GM21723 (cell line): ENCODE results near the gene ERGIC2.
"Not testable (repeated sequence)": the region's sequence is repeated elsewhere in the genome, so short reads cannot be mapped to it uniquely, and the experiment has no call there.

Experiments used
- ATAC-seq: cut with Tn5 transposase; IDR thresholded peaks from one replicate; pipeline ENCODE4 v1.9.1; 2021; ENCODE audit warnings: mild to moderate bottlenecking, moderate library complexity; ENCODE audit not compliant: unreplicated experiment

ERGIC2 gene

DNA sequence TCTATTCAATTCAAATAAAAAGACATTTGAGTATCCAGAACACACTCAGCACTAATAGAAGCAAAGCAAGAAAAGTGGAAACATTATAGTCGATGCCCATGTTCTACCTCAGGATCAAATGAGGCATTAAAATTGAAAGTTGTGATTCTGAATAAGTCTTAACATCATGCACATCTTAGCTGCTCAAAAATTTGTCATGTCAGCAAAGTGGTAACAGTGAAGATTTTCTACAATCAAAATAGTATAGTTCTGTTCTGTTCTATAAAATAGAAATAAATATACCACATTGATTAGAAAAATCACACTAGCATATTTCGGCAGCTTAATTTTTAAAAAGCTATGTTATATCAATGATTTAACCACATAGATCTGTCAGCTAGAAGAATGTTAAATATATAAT, 74.7 kb downstream of the ERGIC2 start:
- ATAC-seq = no peak

DNA sequence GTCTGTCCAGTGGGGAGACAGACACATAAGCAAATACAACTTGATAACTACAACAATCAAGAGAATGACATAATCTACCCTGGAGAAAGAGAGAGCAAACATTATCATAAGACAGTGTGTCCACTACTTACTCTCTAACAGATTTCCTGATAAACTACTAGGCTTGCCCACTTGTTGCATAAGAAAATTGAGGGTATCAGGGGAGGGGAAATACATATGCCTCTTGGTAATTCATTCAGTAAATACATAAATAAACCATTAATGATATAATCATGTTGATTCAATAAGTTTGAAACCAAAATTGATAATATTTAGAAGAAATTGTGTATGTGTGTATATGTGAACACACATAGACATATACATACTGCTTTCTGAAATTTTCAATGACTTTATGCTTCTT, 76.6 kb downstream of the ERGIC2 start:
- ATAC-seq = no peak

DNA sequence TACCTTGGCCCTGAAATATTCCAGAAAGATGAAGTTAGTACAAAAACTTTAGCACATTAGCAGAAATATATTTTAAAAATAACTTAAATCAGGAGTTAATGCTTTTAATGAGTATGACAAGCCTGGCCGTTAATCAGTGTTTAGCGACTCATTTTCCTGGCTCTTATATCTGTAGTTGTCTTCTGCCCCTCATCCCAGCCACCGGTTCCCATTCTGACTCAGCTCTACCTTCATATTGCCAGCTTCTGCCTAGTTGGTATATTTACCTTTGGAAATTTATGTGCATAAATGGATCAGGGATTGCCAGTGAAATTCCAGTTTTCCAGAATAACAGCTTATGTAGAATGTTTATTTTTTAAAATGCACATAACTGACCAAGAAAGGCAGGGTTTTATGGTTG, 79.9 kb downstream of the ERGIC2 start:
- no peak for ATAC-seq

DNA sequence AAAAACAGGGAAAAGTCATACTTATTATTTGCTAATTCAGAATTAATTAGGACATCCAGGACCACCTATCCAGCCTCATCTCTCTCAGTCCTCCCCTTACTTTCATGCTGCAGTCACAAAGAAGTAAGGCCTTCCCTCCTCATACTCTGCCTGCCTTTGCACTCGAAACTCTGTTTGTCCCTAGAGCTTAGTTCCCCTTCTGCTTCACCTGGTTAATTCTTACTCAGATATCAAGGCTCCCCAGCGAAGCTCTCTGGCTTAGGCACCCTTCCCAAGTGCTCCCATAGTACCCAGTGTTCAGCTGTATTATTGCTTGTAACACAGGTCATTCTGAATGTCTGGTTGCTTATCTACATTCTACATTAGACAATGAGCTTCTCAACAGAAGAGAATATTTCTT, 81.3 kb downstream of the ERGIC2 start:
- ATAC-seq = no peak

DNA sequence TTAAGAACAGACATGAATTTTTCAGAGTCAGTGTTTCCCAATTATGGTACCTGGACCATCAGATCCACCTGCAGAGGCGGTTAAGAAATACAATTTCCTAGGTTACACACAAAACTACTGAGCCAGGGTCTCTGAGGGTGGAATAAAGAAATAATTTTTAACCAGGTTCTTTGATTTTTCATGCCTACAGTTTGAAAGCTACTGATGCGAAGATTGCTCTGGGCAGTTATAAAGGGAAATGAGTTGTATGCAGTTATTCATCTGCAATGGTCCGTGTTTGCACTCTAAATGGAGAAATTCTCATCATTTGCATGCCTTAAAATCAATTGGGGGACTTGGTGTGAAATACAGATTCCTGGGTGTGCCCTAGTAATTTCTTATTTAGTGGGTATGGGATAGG, 89.7 kb downstream of the ERGIC2 start:
- ATAC-seq = no peak

DNA sequence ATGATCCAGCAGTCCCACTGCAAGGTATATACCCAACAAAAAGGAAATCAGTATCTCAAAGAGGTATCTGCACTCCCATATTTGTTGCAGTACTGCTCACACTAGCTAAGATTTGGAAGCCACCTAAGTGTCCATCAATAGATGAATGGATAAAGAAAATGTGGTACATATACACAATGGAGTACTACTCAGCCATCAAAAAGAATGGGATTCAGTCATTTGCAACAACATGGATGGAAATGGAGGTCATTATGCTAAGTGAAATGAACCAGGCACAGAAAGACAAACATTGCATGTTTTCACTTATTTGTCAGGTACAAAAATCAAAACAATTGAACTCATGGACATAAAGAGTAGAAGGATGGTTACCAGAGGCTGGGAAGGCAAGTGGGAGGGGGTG, 90.5 kb downstream of the ERGIC2 start:
- not testable (repeated sequence) for ATAC-seq

DNA sequence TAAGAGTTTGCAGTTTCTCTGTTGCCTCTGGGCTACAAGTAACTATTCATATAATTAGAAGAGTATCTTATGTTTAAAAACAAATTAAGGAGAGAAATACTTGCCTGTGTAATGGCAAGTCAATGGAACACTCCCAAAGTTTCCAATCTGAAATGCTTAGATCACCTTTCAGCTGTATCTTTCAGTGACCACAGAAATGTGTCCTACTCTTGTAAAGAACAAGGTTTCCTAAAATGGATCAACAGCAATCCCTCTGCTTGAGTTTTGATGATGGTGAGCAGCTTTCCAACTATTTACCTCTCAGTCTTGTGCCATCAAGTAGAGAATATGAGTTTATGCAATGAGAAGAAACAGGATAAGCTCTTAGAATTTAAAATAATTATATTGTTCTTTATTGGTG, 92.9 kb downstream of the ERGIC2 start:
- ATAC-seq = no peak

DNA sequence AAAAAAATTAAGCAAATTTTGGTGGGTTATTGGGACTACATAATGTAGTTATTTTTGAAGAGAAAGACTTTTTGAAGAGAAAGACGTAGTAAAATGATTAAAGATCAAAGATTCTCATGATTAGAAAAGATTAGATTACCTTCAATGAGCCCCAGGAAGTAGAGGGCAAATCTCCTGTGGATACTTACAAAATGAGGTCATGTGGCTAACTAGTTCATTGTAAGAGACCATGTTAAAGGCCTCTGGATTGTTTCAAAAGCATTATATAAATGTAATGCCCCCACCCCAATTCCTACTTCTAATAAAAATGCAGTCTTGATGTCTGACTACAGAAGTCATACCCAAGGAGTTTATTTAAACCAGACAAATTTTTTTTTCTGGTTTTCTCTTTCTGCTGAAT, 93.3 kb downstream of the ERGIC2 start:
- no peak for ATAC-seq
